ENCODE measurements around the gene MYOZ3.

GRCh38 chr5:150616506-150616905 is 44.5 kb upstream of the MYOZ3 start:
- no peak for TF ChIP-seq EZH2 (IDR thresholded peaks at IDR 0.05; ENCODE audit: insufficient read depth, poor library complexity, severe bottlenecking)
- no peak for TF ChIP-seq EZH2phosphoT487 (IDR thresholded peaks at IDR 0.05; ENCODE audit: insufficient read depth, low read depth)
